NCI-H2171 (cell line): ENCODE measurements around the gene LENEP.
"Not testable (repeated sequence)": the region's sequence is repeated elsewhere in the genome, so short reads cannot be mapped to it uniquely, and the experiment has no call there.

Experiments used
- DNase-seq: peaks from one replicate; lab custom pipeline; 2025; lab: John Stamatoyannopoulos, UW

The LENEP gene

GRCh38 chr1:154975409-154976059, 17.9 kb upstream of the LENEP start:
- DNase-seq: no peak

GRCh38 chr1:154977762-154978161, 15.6 kb upstream of the LENEP start:
- not testable (repeated sequence) for DNase-seq

- DNase-seq: no peak
Measured at GRCh38 chr1:154978360-154978759, 15.0 kb upstream of the LENEP start.

GRCh38 chr1:154982341-154982740, 11.0 kb upstream of the LENEP start:
- no peak for DNase-seq

- DNase-seq: peak; percentile 99
Measured at GRCh38 chr1:154982897-154983648, 10.3 kb upstream of the LENEP start, which contains the start of gene FLAD1. Gene FLAD1, plus strand, starts transcription at chr1:154983344. Its CDS starts 351 bp downstream, at chr1:154983695.

- no peak for DNase-seq
Measured at GRCh38 chr1:154983776-154984466, 9.5 kb upstream of the LENEP start.

GRCh38 chr1:154986736-154987135, 6.7 kb upstream of the LENEP start:
- DNase-seq: not testable (repeated sequence)

GRCh38 chr1:154987326-154987725, 6.1 kb upstream of the LENEP start:
- DNase-seq: no peak

- no peak for DNase-seq
Measured at GRCh38 chr1:154988058-154988954, 5.1 kb upstream of the LENEP start.

- no peak for DNase-seq
Measured at GRCh38 chr1:154989195-154989860, 4.1 kb upstream of the LENEP start.

- no peak for DNase-seq
Measured at GRCh38 chr1:154990276-154990675, 3.1 kb upstream of the LENEP start.

- DNase-seq: no peak
Measured at GRCh38 chr1:154992721-154993571, 440 bp upstream of the LENEP start.

GRCh38 chr1:154994269-154994587, 842 bp downstream of the LENEP start:
- no peak for DNase-seq

GRCh38 chr1:154994591-154994990, 1.2 kb downstream of the LENEP start:
- no peak for DNase-seq

- not testable (repeated sequence) for DNase-seq
Measured at GRCh38 chr1:154995301-154995983, 2.1 kb downstream of the LENEP start.

GRCh38 chr1:154996966-154997701, 3.7 kb downstream of the LENEP start:
- no peak for DNase-seq

GRCh38 chr1:154998201-154998780, 4.9 kb downstream of the LENEP start:
- DNase-seq: no peak

GRCh38 chr1:154998818-154999570, 5.6 kb downstream of the LENEP start:
- peak; percentile 68 for DNase-seq
